Aorta (tissue), 5 donors: Measurements from ENCODE around the gene PUS7. TPM values are rescaled to one million over a fixed set of nuclear protein-coding genes. Genes with fewer than 3 reads are reported as not detected.
"Not testable (repeated sequence)": the region's sequence is repeated elsewhere in the genome, so short reads cannot be mapped to it uniquely, and the experiment has no call there.

Experiments
- ATAC-seq: fragments of 200-7000 bp; cut with Tn5 transposase; one replicate; pipeline ENCODE4 v1.9.1; 2022; ENCODE audit warnings: moderate library complexity; ENCODE audit not compliant: low FRiP score
- DNase-seq, 2 donors: peaks; one replicate each; pipeline ENCODE4 v3.0.0-alpha.2; 2020
- H3K27ac ChIP-seq, 2 donors: one replicate each; pipeline ENCODE4 v1.5.1; 2013; ENCODE audit warnings: low read length in 2 of 2, mild to moderate bottlenecking in 2 of 2, moderate library complexity in 2 of 2, control low read depth in 1 of 2, inconsistent platforms in 1 of 2, low read depth in 1 of 2
- H3K27me3 ChIP-seq, 2 donors: one replicate each; pipeline ENCODE4 v1.6.1; 2013; ENCODE audit warnings: control low read depth in 1 of 2, low read length in 1 of 2, mild to moderate bottlenecking in 1 of 2, moderate library complexity in 1 of 2; ENCODE audit not compliant: insufficient read depth in 2 of 2, control insufficient read depth in 1 of 2
- H3K36me3 ChIP-seq, 2 donors: one replicate each; pipeline ENCODE4 v1.6.1; 2013; ENCODE audit warnings: control low read depth in 1 of 2, low read length in 1 of 2, mild to moderate bottlenecking in 1 of 2; ENCODE audit not compliant: insufficient read depth in 2 of 2, control insufficient read depth in 1 of 2
- H3K4me1 ChIP-seq, 2 donors: one replicate each; pipeline ENCODE4 v1.6.1; 2013; ENCODE audit warnings: low read length in 2 of 2, control low read depth in 1 of 2, mild to moderate bottlenecking in 1 of 2, moderate library complexity in 1 of 2; ENCODE audit not compliant: insufficient read depth in 2 of 2, control insufficient read depth in 1 of 2
- H3K4me3 ChIP-seq, 2 donors: one replicate each; pipeline ENCODE4 v1.5.1; 2013; ENCODE audit warnings: low read length in 2 of 2, control low read depth in 1 of 2, mild to moderate bottlenecking in 1 of 2
- H3K9me3 ChIP-seq: one replicate; pipeline ENCODE4 v1.6.1; 2013; ENCODE audit warnings: mild to moderate bottlenecking, low read length; ENCODE audit not compliant: control insufficient read depth
- WGBS, 2 donors: extraction: QIAGEN DNeasy Blood & Tissue Kit; methylation state at CpG; one replicate each; pipeline ENCODE4 v1.1.7; 2013; 5-methylcytosine and 5-hydroxymethylcytosine counted together
- intact Hi-C, 2 donors: fragments of 100-400 bp; cut with DNase I; formaldehyde crosslinking; loops; one replicate each; pipeline versions ENCODE4 v1.14.2 to v1.15.0; 2022
- polyA plus RNA-seq, 2 donors: library from polyadenylated mRNA; stranded (reverse); fragments of 200-250 nt; gene quantifications; one replicate each; pipeline ENCODE4 v1.2.3, GENCODE V29; 2013
- total RNA-seq, 2 donors: library from RNA; stranded (reverse); fragmentation: NEBNext Ultra II Directional; extraction: Animal tissue kit (Norgen Biotek cat#: 25700); gene quantifications; one replicate each; pipeline ENCODE4 v1.2.1, GENCODE V29; 2021
- donor health status: healthy with polysubstance abuse.
- donor health status: Bipolar disorder and iron deficiency.
- donor health status: DM: no; HTN: no; CAD: no.
- donor health status: DM: no; HTN: no; CAD: no.
- donor health status: DM: yes; HTN: yes; CAD: no.

PUS7 gene
- total and polyA plus RNA-seq, 4 donors = 0.38 to 11.6 (median 7.0) TPM

- ATAC-seq (no peak), DNase-seq (no peak)
- H3K9me3 ChIP-seq = no peaks in the 10 kb centered on the region
- peaks cover 3 to 7% of the 10 kb centered on the region in 2 donors for H3K36me3 ChIP-seq
- intact Hi-C loops = no loop called here
- H3K4me3 ChIP-seq = no peak overlapping the region
- H3K27ac ChIP-seq = no peak overlapping the region
- no peaks in the 10 kb centered on the region for H3K4me1 ChIP-seq
- H3K27me3 ChIP-seq = no peaks in the 10 kb centered on the region
- WGBS, 2 donors = 96% methylated on average over 3 of the region's 3 CpGs
Observed at GRCh38 chr7:105462765-105463420, 59.2 kb downstream of the PUS7 start.

GRCh38 chr7:105461518-105461917, 60.6 kb downstream of the PUS7 start:
- intact Hi-C loops = no loop called here
- H3K36me3 ChIP-seq = peaks cover 4 to 10% of the 10 kb centered on the region in 2 donors
- ATAC-seq = no peak
- 78 to 80% methylated on average over 2 of the region's 2 CpGs for WGBS, 2 donors
- no peaks in the 10 kb centered on the region for H3K27me3 ChIP-seq
- DNase-seq = no peak
- H3K4me3 ChIP-seq = no peak overlapping the region
- no peaks in the 10 kb centered on the region for H3K4me1 ChIP-seq
- H3K27ac ChIP-seq = no peak overlapping the region
- H3K9me3 ChIP-seq = no peaks in the 10 kb centered on the region

- Histone ChIP-seq H3K9me3 (no peaks in the 10 kb centered on the region), H3K4me3 (no peak overlapping the region), H3K27me3 (no peaks in the 10 kb centered on the region), H3K4me1 (no peaks in the 10 kb centered on the region), H3K36me3 (peaks cover 4 to 9% of the 10 kb centered on the region in 2 donors), H3K27ac (no peak overlapping the region)
- DNase-seq (no peak), ATAC-seq (no peak)
- 86% methylated on average over 8 of the region's 8 CpGs for WGBS, 2 donors
- intact Hi-C loops = no loop called here
Observed at GRCh38 chr7:105457619-105458225, 64.3 kb downstream of the PUS7 start.

- WGBS, 2 donors = 70 to 80% methylated on average over 2 of the region's 2 CpGs
- Histone ChIP-seq H3K27ac (no peak overlapping the region), H3K4me1 (no peaks in the 10 kb centered on the region), H3K36me3 (peaks cover 1 to 2% of the 10 kb centered on the region in 2 donors), H3K4me3 (no peak overlapping the region), H3K27me3 (no peaks in the 10 kb centered on the region), H3K9me3 (no peaks in the 10 kb centered on the region)
- intact Hi-C loops = no loop called here
- DNase-seq = no peak
- no peak for ATAC-seq
Observed at GRCh38 chr7:105454921-105455320, 67.2 kb downstream of the PUS7 start.

GRCh38 chr7:105454095-105454747, 67.8 kb downstream of the PUS7 start:
- Histone ChIP-seq H3K9me3 (no peaks in the 10 kb centered on the region), H3K4me1 (no peaks in the 10 kb centered on the region), H3K27me3 (no peaks in the 10 kb centered on the region), H3K4me3 (no peak overlapping the region), H3K36me3 (peaks cover 1 to 2% of the 10 kb centered on the region in 2 donors), H3K27ac (no peak overlapping the region)
- intact Hi-C loops = no loop called here
- DNase-seq = no peak
- ATAC-seq = no peak
- WGBS, 2 donors = 43 to 50% methylated on average over 3 of the region's 3 CpGs

GRCh38 chr7:105452085-105452484, 70.0 kb downstream of the PUS7 start:
- Histone ChIP-seq H3K4me1 (no peaks in the 10 kb centered on the region), H3K9me3 (peaks cover 1% of the 10 kb centered on the region), H3K27ac (no peak overlapping the region), H3K27me3 (no peaks in the 10 kb centered on the region), H3K4me3 (no peak overlapping the region), H3K36me3 (no peaks in the 10 kb centered on the region)
- ATAC-seq (no peak), DNase-seq (no peak)
- 60 to 70% methylated on average over 2 of the region's 2 CpGs for WGBS, 2 donors
- intact Hi-C loops = no loop called here

GRCh38 chr7:105450870-105451269, 71.2 kb downstream of the PUS7 start:
- H3K9me3 ChIP-seq, DNase-seq, H3K36me3 ChIP-seq, ATAC-seq, H3K4me1 ChIP-seq, H3K4me3 ChIP-seq, H3K27ac ChIP-seq, intact Hi-C loops, H3K27me3 ChIP-seq: not testable (repeated sequence)
- WGBS, 2 donors = 84 to 97% methylated on average over 5 of the region's 5 CpGs

GRCh38 chr7:105450177-105450861, 71.8 kb downstream of the PUS7 start:
- intact Hi-C loops = no loop called here
- Histone ChIP-seq H3K4me1 (no peaks in the 10 kb centered on the region), H3K4me3 (no peak overlapping the region), H3K27ac (no peak overlapping the region), H3K27me3 (no peaks in the 10 kb centered on the region), H3K36me3 (no peaks in the 10 kb centered on the region), H3K9me3 (peaks cover 1% of the 10 kb centered on the region)
- DNase-seq (no peak), ATAC-seq (no peak)
- 85 to 87% methylated on average over 8 of the region's 8 CpGs for WGBS, 2 donors
